ENCODE data around the gene ATXN1. TPM values are rescaled to one million over a fixed set of nuclear protein-coding genes. Genes with fewer than 3 reads are reported as not detected.

The ATXN1 gene
- total RNA-seq, 1 experiment from 2014 or later = 8.1 TPM

DNA sequence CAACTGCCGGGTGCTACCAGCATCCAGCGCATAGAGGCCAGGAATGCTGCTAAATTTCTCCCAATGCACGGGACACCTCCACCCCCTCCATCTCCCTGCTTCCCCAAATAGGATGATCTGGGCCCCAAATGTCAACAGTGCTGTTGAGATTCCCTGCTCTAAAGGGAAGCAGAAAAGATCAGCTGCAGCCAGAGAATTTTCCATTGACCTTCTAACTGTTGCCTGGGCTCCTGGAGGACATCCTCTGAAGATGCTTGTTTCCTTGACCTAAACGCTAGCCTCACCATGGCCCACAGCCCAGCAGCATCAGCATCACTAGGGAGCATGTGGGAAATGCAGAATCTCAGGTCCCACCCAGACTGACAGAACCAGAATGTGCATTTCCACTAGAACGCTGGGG is 361.6 kb downstream of the ATXN1 start:
- Mint-ChIP-seq H3K36me3 (no peaks in the 10 kb centered on the region), H3K4me1 (no peaks in the 10 kb centered on the region), H3K4me3 (no peak overlapping the region), H3K27me3 (ENCODE audit: low read depth) (no peaks in the 10 kb centered on the region), H3K27ac (no peak overlapping the region), H3K9me3 (peaks cover 10% of the 10 kb centered on the region)
- ChIA-PET CTCF (no interaction called here), POLR2A (no interaction called here)
- no peak for TF ChIP-seq RELA (CRISPR knock-in tag; IDR thresholded peaks at IDR 0.05; ENCODE audit: borderline replicate concordance)
- TF ChIP-seq, protein P1, sequence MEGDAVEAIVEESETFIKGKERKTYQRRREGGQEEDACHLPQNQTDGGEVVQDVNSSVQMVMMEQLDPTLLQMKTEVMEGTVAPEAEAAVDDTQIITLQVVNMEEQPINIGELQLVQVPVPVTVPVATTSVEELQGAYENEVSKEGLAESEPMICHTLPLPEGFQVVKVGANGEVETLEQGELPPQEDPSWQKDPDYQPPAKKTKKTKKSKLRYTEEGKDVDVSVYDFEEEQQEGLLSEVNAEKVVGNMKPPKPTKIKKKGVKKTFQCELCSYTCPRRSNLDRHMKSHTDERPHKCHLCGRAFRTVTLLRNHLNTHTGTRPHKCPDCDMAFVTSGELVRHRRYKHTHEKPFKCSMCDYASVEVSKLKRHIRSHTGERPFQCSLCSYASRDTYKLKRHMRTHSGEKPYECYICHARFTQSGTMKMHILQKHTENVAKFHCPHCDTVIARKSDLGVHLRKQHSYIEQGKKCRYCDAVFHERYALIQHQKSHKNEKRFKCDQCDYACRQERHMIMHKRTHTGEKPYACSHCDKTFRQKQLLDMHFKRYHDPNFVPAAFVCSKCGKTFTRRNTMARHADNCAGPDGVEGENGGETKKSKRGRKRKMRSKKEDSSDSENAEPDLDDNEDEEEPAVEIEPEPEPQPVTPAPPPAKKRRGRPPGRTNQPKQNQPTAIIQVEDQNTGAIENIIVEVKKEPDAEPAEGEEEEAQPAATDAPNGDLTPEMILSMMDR (IDR thresholded peaks at IDR 0.05) = no peak
- no peak for TF ChIP-seq ESRRA (CRISPR knock-in tag; IDR thresholded peaks at IDR 0.05; ENCODE audit: borderline replicate concordance)
- TF ChIP-seq FOXP1 (CRISPR knock-in tag; IDR thresholded peaks at IDR 0.05; ENCODE audit: borderline replicate concordance) = no peak
- TF ChIP-seq, protein P2, sequence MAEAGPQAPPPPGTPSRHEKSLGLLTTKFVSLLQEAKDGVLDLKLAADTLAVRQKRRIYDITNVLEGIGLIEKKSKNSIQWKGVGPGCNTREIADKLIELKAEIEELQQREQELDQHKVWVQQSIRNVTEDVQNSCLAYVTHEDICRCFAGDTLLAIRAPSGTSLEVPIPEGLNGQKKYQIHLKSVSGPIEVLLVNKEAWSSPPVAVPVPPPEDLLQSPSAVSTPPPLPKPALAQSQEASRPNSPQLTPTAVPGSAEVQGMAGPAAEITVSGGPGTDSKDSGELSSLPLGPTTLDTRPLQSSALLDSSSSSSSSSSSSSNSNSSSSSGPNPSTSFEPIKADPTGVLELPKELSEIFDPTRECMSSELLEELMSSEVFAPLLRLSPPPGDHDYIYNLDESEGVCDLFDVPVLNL (CRISPR knock-in tag; IDR thresholded peaks at IDR 0.05; ENCODE audit: borderline replicate concordance, low read depth) = no peak
- no peak for TF ChIP-seq ZNF138 (CRISPR knock-in tag; conservative IDR thresholded peaks at IDR 0.05)
- TF ChIP-seq KAT7 (CRISPR knock-in tag; IDR thresholded peaks at IDR 0.05; ENCODE audit: borderline replicate concordance) = no peak
- no peak for TF ChIP-seq OVOL2 (CRISPR knock-in tag; IDR thresholded peaks at IDR 0.05; ENCODE audit: borderline replicate concordance)
- TF ChIP-seq, protein P3, sequence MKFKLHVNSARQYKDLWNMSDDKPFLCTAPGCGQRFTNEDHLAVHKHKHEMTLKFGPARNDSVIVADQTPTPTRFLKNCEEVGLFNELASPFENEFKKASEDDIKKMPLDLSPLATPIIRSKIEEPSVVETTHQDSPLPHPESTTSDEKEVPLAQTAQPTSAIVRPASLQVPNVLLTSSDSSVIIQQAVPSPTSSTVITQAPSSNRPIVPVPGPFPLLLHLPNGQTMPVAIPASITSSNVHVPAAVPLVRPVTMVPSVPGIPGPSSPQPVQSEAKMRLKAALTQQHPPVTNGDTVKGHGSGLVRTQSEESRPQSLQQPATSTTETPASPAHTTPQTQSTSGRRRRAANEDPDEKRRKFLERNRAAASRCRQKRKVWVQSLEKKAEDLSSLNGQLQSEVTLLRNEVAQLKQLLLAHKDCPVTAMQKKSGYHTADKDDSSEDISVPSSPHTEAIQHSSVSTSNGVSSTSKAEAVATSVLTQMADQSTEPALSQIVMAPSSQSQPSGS (CRISPR knock-in tag; IDR thresholded peaks at IDR 0.05; ENCODE audit: borderline replicate concordance, low read depth) = no peak
- no peak for TF ChIP-seq EMX1 (CRISPR knock-in tag; IDR thresholded peaks at IDR 0.05)
- TF ChIP-seq NR2C2 (CRISPR knock-in tag; IDR thresholded peaks at IDR 0.05) = no peak
- no peak for TF ChIP-seq ZNF263 (CRISPR knock-in tag; IDR thresholded peaks at IDR 0.05; ENCODE audit: low read depth)
- TF ChIP-seq HMGA2 (CRISPR knock-in tag; IDR thresholded peaks at IDR 0.05) = no peak
- TF ChIP-seq, protein P4, sequence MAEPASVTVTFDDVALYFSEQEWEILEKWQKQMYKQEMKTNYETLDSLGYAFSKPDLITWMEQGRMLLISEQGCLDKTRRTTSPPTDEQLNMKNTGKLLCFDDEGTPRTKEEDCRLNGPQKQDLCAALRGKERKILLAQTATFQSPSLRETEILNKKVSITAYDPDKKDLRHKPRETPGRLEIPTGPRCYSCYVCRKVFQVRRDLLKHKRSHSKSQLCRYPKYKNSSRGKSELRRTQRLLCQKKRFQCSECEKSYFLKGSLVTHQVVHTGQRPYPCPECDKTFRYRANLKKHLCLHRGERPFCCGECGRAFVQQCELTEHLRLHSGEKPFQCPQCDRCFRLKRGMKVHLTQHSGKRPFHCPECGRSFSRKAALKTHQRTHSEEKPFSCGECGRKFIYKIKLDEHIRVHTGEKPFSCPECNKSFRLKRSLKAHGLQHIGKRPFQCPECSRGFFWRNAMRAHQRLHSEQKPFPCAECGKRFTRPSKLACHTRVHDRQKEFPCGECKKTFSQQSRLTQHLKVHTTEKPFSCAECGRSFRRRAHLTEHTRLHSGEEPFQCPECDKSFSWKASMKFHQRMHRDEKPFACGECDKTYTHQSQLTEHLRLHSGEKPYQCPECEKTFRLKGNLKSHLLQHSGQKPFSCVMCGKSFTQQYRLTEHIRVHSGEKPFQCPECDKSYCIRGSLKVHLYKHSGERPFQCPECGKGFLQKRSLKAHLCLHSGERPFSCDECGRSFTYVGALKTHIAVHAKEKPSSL (CRISPR knock-in tag; conservative IDR thresholded peaks at IDR 0.05) = no peak
- TF ChIP-seq, protein P5, sequence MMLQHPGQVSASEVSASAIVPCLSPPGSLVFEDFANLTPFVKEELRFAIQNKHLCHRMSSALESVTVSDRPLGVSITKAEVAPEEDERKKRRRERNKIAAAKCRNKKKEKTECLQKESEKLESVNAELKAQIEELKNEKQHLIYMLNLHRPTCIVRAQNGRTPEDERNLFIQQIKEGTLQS (CRISPR knock-in tag; conservative IDR thresholded peaks at IDR 0.05) = no peak
- DNase-seq (ENCODE audit: low spot score) (no peak), ATAC-seq (no peak)

DNA sequence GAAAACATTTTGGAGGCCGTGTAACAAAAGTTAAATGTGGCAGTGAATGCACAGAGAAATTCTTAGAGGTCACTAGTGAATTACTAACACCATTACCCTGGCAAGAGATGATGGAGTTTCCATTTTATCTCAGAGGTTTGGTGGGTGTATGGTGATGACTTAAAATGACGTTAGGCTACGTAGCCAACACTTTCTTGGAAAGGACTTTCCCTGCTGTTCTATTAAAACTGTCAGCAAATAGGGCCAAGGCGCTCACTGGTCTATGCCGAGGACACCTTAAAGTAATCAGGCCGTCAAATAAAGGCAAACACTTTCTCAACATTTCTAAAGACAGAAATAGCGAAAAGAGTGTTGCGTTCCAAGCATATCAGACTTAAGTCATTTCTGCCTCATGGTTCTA is 362.1 kb downstream of the ATXN1 start:
- Mint-ChIP-seq H3K4me1 (no peaks in the 10 kb centered on the region), H3K27ac (no peak overlapping the region; the same call in 1 of the 2 replicates), H3K9me3 (peaks cover 10% of the 10 kb centered on the region), H3K36me3 (no peaks in the 10 kb centered on the region), H3K4me3 (no peak overlapping the region), H3K27me3 (ENCODE audit: low read depth) (no peaks in the 10 kb centered on the region)
- TF ChIP-seq GRHL2 (CRISPR knock-in tag; IDR thresholded peaks at IDR 0.05; ENCODE audit: insufficient replicate concordance, severe bottlenecking) (no peak), CREM (CRISPR knock-in tag; IDR thresholded peaks at IDR 0.05) (no peak), NR2C2 (CRISPR knock-in tag; IDR thresholded peaks at IDR 0.05) (no peak)
- ATAC-seq = no peak
- CTCF ChIA-PET = no interaction called here
- no peak for DNase-seq (ENCODE audit: low spot score)
- POLR2A ChIA-PET = no interaction called here

All from WTC11 (cell line).